Cardiac muscle cell (in vitro differentiated cells and primary cell): Measurements from ENCODE around the gene LRRC8B. TPM values are rescaled to one million over a fixed set of nuclear protein-coding genes. Genes with fewer than 3 reads are reported as not detected.
"Not testable (repeated sequence)": the region's sequence is repeated elsewhere in the genome, so short reads cannot be mapped to it uniquely, and the experiment has no call there.

Experiments used
- DNase-seq, 2 donors: peaks; one replicate each; pipeline versions ENCODE4 v3.0.0 to v3.0.0-alpha.2; 2010 to 2017; ENCODE audit warnings: low read depth in 1 of 2, low spot score in 1 of 2
- H3K27ac ChIP-seq: fragments of 200-600 bp; sonication (generic); 2 replicates; pipeline ENCODE4 v1.5.1; 2016
- H3K27me3 ChIP-seq: fragments of 200-600 bp; sonication (generic); 2 replicates; pipeline ENCODE4 v1.6.0; 2016; ENCODE audit warnings: control low read depth
- H3K36me3 ChIP-seq: fragments of 200-600 bp; sonication (generic); 2 replicates; pipeline ENCODE4 v1.5.1; 2016; ENCODE audit warnings: control low read depth
- H3K4me1 ChIP-seq: fragments of 200-600 bp; sonication (generic); 2 replicates; pipeline ENCODE4 v1.8.1; 2017; ENCODE audit warnings: low read depth, mild to moderate bottlenecking, mixed run types
- H3K4me3 ChIP-seq: fragments of 200-600 bp; sonication (generic); 2 replicates; pipeline ENCODE4 v1.5.1; 2016; ENCODE audit warnings: mild to moderate bottlenecking
- H3K9me3 ChIP-seq: fragments of 200-600 bp; sonication (generic); 2 replicates; pipeline ENCODE4 v1.5.1; 2017; ENCODE audit warnings: low read depth, mild to moderate bottlenecking, control low read depth
- polyA plus RNA-seq: library from polyadenylated mRNA; unstranded; fragments of >200 nt; fragmentation: Nextera tagmentation; extraction: Ambion mirVana; gene quantifications from 2 replicates; pipeline ENCODE4 v1.2.1, GENCODE V29; 2016
- total RNA-seq: library from RNA; depleted of rRNA; stranded (reverse); fragments of >200 nt; gene quantifications from 2 replicates; pipeline ENCODE4 v1.2.3, GENCODE V29; 2016
- TF ChIP-seq, protein P1 (sequence below): IDR thresholded peaks from 2 replicates; pipeline ENCODE4 v1.5.1; 2012; ENCODE audit warnings: low read depth, mild to moderate bottlenecking, low read length

The LRRC8B gene
- total and polyA plus RNA-seq, 2 experiments from 2014 or later: 6.0 to 6.6 TPM

DNA sequence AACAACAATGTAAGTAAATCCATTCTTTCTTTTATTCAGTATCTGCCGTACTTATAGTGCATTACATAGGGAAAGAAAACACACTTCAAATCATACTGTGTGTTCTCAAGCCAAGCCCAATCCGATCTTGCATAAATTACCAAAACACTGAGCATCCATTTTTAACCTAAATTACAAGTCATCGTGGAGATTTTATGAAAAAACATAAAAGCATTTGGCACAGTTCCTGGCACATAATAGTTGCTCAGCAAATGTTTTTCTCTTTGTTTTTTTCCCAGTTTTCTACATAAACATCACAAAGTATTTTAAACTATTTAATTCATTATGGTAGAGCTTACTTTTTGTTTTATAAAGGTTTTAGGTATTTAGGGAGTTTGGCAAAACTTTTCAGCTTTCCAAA is 60.2 kb downstream of the LRRC8B start:
- Histone ChIP-seq H3K27me3 (no peaks in the 10 kb centered on the region), H3K27ac (no peak overlapping the region), H3K36me3 (peaks cover 3% of the 10 kb centered on the region), H3K4me1 (no peaks in the 10 kb centered on the region), H3K4me3 (no peak overlapping the region), H3K9me3 (no peaks in the 10 kb centered on the region)
- TF ChIP-seq, protein P1, sequence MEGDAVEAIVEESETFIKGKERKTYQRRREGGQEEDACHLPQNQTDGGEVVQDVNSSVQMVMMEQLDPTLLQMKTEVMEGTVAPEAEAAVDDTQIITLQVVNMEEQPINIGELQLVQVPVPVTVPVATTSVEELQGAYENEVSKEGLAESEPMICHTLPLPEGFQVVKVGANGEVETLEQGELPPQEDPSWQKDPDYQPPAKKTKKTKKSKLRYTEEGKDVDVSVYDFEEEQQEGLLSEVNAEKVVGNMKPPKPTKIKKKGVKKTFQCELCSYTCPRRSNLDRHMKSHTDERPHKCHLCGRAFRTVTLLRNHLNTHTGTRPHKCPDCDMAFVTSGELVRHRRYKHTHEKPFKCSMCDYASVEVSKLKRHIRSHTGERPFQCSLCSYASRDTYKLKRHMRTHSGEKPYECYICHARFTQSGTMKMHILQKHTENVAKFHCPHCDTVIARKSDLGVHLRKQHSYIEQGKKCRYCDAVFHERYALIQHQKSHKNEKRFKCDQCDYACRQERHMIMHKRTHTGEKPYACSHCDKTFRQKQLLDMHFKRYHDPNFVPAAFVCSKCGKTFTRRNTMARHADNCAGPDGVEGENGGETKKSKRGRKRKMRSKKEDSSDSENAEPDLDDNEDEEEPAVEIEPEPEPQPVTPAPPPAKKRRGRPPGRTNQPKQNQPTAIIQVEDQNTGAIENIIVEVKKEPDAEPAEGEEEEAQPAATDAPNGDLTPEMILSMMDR: no peak
- DNase-seq: no peak

DNA sequence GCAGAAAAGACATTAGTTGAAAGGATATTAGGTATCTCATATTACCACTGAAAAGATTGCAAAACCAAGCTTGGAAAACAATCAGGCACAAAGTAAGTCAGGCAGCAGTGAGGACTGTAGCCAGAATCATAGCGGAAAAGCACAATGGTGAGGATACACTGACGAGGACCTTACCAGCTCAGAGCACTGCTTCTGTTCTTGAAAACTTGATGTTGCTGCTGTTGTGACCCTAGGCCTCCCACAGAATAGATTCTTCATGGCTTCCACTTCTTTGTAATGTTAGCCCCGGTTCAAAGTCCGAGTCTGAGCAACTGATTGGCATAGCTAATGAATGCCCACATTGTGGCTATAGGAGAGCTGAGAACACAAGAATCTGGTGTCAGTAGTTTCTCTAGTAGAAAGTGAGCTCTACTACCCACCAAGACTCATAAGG is 63.1 kb downstream of the LRRC8B start:
- Histone ChIP-seq H3K9me3 (no peaks in the 10 kb centered on the region), H3K27me3 (no peaks in the 10 kb centered on the region), H3K4me1 (no peaks in the 10 kb centered on the region), H3K36me3 (peaks cover 3% of the 10 kb centered on the region), H3K4me3 (no peak overlapping the region), H3K27ac (no peak overlapping the region)
- no peak for DNase-seq
- TF ChIP-seq, protein P1: no peak

DNA sequence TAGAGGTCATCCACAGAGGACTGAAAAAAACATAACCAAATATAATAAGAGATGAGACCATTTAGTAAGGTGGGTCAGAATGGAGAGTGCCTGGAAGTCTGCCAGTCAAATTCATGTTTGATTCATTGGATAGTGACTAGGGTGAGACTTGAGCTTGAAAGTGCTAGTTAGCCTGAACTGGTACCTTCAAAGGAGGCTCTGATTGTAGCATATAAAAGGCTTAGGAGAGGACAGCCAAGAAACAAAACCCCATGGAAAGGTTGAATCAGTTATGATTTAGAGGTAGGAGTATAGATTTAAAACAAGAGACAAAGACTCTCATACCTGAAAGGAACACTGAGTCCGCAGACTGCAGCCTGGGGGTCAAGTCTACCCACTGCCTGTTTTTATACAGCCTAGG is 63.9 kb downstream of the LRRC8B start:
- Histone ChIP-seq H3K27me3 (no peaks in the 10 kb centered on the region), H3K4me1 (no peaks in the 10 kb centered on the region), H3K4me3 (no peak overlapping the region), H3K9me3 (no peaks in the 10 kb centered on the region), H3K36me3 (no peaks in the 10 kb centered on the region), H3K27ac (no peak overlapping the region)
- TF ChIP-seq, protein P1: no peak
- DNase-seq: no peak

DNA sequence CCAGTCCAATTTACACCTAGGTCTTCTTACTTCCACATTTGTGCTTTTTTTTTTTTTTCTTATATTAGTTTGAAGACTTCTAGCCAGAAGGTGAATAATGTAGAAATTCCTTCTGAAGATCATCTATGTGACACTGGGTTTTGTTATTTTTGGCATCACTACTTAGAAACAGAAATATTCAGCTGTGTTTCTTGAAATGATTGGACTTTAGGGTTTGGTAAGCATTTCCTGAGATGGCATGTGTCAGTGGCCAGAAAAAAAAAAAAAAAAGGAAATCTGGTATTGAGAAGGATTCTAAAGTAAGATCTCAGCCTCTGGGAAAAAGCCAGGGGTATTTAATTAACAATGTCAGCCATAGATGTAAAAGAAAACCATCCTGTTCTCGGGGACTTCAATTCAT is 64.9 kb downstream of the LRRC8B start:
- TF ChIP-seq, protein P1: no peak
- Histone ChIP-seq H3K4me1 (no peaks in the 10 kb centered on the region), H3K27ac (no peak overlapping the region), H3K36me3 (no peaks in the 10 kb centered on the region), H3K4me3 (no peak overlapping the region), H3K27me3 (no peaks in the 10 kb centered on the region), H3K9me3 (no peaks in the 10 kb centered on the region)
- DNase-seq: peak in 1 of 2 donors; percentile 42

DNA sequence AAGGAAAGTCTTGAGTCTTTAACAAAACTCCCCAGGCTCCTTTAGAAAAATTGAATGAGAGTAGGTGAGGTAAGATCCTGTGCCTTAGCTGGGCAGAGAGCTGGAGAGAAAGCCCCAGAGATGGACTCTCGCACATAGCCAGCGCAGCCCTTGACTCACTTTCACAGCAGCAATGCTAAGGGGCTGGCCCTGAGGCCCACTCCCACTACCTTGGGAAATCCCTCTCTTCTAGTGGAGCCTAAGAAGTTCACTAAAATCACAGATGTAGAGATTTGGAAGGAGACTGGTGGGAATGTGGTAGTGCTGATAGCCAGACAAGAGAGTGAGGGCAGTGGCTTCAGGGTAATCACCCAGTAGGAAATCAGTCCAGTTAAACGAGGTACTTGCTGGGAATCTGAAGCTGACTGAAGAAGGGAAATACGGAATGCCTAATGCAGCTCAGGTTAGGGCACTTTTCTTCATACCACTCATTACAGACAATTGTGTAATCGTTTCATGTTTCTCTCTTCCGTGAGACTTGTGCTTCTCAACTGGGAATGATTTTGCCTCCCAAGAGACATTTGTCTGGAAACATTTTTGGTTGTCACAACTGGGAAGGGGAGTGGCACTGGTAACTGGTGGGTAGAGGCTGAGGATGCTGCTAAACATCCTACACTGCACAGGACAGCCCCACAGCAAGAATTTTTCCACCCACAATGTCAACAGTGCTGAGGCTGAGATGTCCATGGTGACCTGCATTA is 65.9 kb downstream of the LRRC8B start:
- TF ChIP-seq, protein P1: no peak
- Histone ChIP-seq H3K4me3 (no peak overlapping the region), H3K36me3 (no peaks in the 10 kb centered on the region), H3K27ac (peak overlapping the region; percentile 17), H3K4me1 (no peaks in the 10 kb centered on the region), H3K27me3 (no peaks in the 10 kb centered on the region), H3K9me3 (no peaks in the 10 kb centered on the region)
- no peak for DNase-seq

DNA sequence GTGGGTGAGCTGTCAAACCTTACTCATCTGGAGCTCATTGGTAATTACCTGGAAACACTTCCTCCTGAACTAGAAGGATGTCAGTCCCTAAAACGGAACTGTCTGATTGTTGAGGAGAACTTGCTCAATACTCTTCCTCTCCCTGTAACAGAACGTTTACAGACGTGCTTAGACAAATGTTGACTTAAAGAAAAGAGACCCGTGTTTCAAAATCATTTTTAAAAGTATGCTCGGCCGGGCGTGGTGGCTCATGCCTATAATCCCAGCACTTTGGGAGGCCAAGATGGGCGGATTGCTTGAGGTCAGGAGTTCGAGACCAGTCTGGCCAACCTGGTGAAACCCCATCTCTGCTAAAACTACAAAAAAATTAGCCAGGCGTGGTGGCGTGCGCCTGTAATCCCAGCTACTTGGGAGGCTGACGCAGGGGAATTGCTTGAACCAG is 68.3 kb downstream of the LRRC8B start:
- not testable (repeated sequence) for H3K27ac ChIP-seq, H3K9me3 ChIP-seq, H3K4me3 ChIP-seq, H3K27me3 ChIP-seq, H3K36me3 ChIP-seq, DNase-seq, H3K4me1 ChIP-seq
